Lower leg skin (tissue), 3 donors: ENCODE results near the gene ALOX5AP.

Experiments used
- CTCF ChIP-seq, 3 donors: fragments of 450-650 bp; IDR thresholded peaks; one replicate each; pipeline ENCODE4 v1.5.1; 2016; ENCODE audit warnings: antibody characterized with exemption in 3 of 3, mild to moderate bottlenecking in 3 of 3, moderate library complexity in 2 of 3
- POLR2A ChIP-seq, 2 donors: fragments of 450-650 bp; IDR thresholded peaks; one replicate each; pipeline ENCODE4 v1.6.1; 2016 to 2017; ENCODE audit warnings: antibody characterized with exemption in 2 of 2, mild to moderate bottlenecking in 1 of 2, moderate library complexity in 1 of 2

- TF ChIP-seq CTCF (IDR thresholded peaks at IDR 0.05) = no peak
- no peak for TF ChIP-seq POLR2A (IDR thresholded peaks at IDR 0.05)
Measured at GRCh38 chr13:30715837-30716236, 19.5 kb upstream of the ALOX5AP start.
